Suppressor macrophage (primary cell): ENCODE measurements around the gene ATMIN.

Source experiments
- DNase-seq, 4 experiments: peaks; one replicate each; pipeline ENCODE4 v3.0.0-alpha.2; 2020 to 2022

ATMIN gene

DNA sequence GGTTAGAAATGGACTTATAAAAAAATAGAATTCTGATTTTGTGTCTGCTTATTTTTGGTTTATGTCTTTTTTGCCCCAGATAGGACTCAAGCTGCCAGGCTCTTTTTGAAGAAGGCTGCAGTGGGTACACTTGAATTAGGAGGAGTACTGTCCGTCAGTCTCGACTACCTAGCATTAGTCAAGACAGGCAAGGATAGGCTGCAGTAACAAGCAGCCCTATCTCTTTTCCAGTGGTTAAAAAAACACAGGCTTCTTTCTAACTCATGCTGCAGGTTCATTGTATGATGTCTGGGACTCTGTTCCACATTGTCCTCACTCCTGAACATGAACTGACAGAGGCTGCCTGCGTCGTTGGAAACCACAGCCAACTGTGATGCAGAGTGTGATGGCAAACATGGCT, 33.4 kb downstream of the ATMIN start:
- no peak for DNase-seq

DNA sequence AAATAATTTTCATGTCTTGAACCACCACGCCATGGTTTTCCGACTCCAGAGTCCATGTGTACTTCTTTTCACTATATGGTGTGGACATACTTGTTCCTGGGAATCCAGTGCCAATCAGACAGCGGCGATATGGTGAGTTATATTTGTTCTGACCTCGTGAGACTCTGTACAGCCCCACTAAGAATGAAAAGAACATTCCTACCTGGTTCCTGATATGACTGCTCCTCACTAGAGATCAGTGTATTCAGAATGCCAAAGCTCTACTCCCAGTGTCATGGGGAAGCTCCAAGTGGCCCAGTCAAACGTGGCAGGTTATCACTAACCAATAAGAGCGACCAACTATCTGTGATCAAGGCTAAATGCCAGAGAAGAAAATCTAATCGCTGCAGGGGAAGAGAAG, 35.3 kb downstream of the ATMIN start:
- no peak for DNase-seq

DNA sequence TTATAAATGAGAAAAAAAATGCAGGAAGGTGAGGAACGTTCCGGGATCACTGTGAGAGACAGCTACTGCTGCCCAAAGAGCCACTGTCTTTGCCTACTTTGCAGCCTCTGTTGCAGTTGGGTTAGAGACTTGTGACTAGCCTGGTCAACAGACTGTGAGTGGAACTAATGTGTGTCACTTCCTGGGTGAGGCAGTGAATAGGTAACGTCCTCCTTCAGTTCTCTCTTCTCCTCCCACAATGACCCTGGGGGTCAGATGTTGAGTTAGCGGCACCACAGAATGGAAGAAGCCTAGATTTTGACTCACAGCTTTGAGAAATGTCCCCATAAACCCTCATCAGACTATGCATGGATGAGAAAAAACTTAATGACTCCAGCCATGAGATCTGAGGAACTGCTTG, 36.2 kb downstream of the ATMIN start:
- peak; percentile 44 to 89 (median 58) for DNase-seq

DNA sequence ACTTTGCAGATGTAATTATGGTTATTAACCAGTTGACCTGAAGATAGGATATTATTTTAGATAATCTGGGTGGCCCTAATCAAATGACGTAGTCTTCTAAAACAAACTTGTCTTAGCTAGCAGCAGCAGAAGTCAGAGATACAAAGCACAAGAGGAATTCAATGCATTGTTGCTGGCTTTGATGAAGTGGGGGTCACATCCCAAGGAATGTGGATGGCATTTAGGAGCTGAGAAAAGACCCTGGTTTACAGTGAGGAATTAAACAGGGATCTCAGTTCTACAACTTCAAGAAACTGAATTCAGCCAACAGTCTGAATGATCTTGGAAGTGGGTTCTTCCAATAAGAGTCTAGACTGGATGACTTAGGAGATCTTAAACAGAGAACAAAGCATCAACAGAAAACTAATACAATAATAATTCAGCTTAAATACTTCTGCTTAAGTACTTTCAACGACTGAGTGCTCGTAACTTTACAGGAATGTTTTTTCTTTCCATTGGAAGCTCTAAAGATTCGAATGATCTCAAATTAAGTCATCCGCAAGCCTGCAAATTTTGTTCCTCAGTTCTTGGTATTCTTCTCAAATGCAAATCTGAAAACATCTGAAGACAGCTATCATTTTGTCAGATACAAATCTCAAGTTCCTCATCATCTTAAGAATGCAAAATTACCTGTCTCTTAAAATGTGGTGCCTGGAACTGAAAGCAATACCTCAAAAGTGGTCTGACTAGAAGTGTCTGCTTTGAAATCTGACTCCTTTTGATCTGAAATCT, 38.1 kb downstream of the ATMIN start:
- no peak for DNase-seq

DNA sequence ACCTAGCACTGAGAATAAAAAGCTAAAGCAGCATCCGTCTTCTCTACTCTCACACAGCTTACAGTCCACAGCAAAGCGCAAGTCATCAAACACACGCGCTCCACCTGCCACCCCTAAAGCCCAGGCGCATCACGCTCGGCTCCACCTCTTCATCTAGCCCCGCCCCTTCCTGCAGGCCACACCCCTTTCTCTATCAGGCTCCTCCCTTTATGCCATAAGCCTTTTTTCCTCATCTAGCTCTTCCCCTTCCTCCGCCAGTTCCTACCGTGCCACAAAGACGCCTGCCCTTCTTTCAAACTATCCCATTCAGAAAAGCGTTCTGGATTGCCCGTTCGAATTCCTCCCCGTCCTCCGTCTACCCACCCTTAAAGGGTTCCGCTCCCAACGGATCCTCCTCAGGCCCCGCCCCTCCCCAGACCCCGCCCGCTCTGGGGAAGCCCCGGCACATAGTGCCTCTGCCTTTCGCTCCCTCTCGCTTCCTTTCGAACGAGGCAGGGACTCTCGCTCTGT, 41.0 kb downstream of the ATMIN start:
- DNase-seq: peak; percentile 85 to 92 (median 90)

DNA sequence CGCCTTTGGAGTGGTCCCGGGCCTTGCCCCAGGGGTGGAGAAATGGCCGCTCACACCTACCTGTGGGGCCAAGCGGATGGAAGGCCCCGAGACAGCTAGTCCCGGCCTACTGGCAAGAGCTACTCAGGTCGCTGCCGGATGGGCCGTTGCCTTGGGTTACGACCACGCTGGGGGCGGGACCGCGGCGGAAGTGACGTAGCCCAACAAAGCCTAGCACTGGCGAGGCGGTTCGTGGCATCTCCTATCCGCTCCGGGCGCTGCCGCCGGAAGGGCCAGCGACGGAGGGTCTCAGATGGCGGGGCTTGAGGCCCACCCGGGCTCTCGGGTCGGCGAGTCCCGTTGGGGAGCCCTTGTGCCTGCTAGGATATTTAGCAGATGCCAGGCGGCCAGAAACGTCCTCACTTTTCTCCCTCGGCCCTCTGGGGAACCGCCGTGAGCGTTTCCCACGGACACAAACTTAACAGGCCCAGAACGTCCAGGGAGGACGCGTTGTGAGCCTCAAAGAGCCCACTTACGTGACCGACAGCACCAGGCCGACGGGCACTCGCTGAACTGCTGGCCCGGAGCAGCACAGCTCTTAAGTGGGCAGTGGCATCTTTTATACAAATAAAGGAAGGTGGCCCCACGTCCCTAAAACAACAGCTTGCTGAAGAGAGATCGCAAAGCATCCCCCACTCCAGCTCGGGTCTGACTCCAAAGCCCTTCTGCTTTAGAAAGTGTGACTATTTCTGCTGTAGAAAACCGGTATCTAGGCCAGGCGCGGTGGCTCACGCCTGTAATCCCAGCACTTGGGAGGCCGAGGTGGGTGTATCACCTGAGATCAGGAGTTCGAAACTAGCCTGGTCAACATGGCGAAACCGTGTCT, 41.7 kb downstream of the ATMIN start, which contains the start of gene C16orf46:
Gene C16orf46 (minus strand): TSS at position 163 of the 865 bp plus-strand sequence. CDS start 13,283 bp downstream, outside the sequence.
- peak; percentile 97 to 98 (median 97) for DNase-seq

DNA sequence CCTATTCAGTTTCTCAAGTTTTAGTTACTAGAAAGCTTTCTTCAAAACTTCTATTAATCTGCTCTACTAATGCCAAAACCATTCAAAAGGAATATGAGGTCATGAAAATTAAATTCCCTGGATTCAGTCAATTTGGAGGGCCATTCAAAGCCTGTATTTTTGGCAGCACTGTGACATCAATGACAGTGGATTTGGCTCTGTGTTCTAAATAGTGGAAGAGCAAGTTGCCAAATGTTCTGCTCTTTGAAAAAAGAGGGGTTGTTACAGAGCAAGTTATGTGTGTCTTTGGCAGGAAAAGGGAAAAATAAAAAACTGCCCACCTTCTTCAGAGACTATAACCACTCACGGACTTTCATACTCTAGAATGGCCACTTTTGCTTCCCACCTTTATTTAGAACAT, 44.6 kb downstream of the ATMIN start:
- no peak for DNase-seq

DNA sequence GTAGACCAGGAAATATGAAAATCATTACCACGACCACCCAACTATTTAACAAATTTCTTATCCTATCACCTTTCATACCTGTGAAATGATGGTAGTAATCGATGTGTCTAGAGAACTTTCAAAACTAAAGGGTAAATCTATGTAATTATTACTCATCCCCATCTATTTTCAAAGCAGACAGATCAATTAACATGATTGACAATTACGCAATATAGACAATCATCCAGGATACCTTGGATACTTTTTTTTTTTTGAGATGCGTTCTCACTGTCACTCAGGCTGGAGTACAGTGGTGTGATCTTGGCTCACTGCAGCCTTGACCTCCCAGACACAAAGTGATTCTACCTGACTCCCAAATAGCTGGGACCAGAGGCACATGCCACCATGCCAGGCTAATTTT, 45.4 kb downstream of the ATMIN start:
- no peak for DNase-seq

DNA sequence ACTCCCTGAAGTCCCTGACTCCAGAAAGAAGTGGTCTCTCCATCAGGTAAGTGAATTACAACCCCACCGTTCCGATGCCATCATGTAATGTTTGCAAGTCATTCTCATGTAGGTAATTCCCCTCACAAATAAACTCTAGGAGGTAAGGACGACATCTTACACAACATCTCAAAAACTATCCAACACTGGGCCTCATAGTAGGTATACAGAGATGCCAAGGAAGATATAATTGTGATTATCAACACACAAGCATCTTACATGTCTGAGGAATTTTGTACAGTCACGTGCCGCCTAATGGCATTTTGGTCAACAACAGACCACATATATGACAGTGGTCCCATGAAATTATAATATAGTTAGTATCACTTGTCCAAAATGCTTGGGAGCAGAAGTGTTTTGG, 53.2 kb downstream of the ATMIN start:
- DNase-seq: no peak

DNA sequence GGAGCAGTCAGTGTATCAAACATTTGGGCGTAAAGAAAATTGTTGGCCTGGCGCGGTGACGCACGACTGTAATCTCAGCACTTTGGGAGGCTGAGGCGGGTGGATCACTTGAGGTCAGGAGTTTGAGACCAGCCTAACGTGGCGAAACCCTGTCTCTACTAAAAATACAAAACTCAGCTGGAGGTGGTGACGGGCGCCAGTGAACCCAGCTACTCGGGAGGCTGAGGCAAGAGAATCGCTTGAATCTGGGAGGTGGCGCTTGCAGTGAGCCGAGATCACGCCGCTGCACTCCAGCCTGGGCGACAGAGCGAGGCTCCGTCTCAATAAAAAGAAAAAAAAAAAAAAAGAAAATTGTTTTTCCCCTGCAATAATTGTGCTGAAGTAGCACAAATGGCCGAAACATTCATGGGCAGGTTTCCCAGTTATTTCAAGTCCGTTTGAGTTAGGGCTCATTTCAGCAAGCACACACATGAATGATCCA, 59.2 kb downstream of the ATMIN start:
- no peak for DNase-seq

DNA sequence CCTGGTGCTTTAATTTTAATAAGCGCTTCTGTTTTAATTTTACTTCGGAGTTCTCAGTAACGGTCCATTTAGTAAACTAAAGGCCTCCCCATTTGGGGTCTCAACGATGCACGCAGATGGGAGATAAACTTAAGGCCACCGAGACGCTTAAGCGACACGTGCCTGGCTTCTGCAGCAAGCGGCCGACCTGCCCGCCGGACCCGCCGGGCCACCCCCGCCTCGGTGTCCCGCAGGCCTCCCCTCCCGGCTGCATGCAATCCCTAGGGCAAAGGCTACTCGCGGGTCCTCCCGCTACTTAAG, 60.0 kb downstream of the ATMIN start:
- DNase-seq: peak in 1 of 4 experiments; percentile 2

DNA sequence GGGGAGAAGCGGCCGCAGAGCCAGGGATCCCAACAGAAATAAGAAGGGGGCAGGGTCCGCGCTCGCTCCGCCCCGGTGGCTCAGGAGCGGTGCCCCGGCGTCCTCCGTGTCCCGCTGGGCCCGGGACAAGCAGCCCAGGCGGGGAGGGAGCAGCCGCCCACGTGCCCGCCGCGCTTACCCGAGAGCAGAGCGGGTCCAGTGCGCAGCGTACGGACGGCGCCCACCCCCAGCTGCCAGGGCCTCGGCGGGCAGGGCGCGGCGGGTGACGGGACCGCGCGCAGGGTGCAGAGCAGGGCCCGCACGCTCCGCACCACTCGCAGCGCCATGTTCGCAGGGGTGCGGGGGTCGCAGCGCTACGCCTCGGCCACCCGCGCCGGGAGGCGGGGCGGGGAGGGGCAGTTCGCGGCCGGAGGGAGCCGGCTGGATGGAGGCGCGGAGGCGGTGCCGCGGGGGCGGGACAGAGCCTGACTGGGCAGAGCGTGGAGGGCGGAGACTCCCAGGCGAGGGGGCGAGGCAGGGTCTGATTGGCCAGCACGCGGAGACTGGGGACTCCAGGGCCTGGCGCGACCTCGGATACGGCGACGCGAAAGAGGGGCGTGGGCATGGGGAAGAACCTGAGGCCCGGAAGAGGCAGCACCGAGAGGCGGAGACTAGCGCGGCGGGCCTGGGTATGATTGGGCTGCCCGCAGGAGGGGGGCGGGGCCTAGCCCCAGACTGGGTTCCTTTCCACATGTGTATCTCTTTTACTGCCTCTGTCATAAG, 60.5 kb downstream of the ATMIN start, which contains the start of gene GCSH:
Gene GCSH (minus strand): TSS at position 443 of the 762 bp plus-strand sequence. CDS start 117 bp downstream, at position 326.
- peak; percentile 98 to 99 (median 99) for DNase-seq

DNA sequence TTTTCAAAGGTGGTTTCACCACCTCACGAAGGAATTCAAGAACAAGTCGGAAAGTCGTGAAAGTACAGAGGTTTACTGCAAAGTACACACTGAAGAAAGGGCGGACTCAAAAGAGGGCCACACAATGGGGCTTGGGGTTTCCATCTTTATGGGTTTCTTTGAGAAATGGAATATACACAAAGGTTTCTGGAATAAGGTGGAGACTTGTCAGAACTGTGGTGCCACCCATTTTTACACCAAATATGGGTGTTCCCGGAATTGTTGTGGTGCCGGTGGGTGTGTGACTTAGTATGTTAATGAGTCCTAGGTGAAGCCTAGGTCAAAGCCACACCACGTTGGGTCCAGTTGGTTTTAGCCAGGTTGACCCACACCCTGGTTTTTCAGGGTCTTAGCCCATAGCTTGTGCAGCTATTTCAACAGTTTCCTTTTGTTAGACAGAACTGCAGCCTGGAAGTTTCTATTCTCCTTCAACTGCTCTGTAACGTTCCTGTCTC, 61.1 kb downstream of the ATMIN start:
- no peak for DNase-seq
